Naive thymus-derived CD8-positive, alpha-beta T cell (primary cell): ENCODE results near the gene SPRY2. TPM values are rescaled to one million over a fixed set of nuclear protein-coding genes. Genes with fewer than 3 reads are reported as not detected.

Experiments used
- ATAC-seq, 2 donors: fragments of 150-1000 bp; cut with Tn5 transposase in 1 of 2; sonication (Bioruptor Pico), chemical (Tn5 transposase) in 1 of 2; 1 replicate in 1 of 2; 2 replicates in 1 of 2; pipeline ENCODE4 v1.10.0; 2021; ENCODE audit warnings: mild to moderate bottlenecking in 2 of 2, moderate library complexity in 2 of 2
- POLR2A ChIA-PET: fragments of 350-600 bp; sonication (Branson Sonifier 250); formaldehyde crosslinking; loops from one replicate; lab custom pipeline; 2021; ENCODE audit warnings: antibody characterized with exemption; lab: Charles Lee
- DNase-seq, 10 donors: peaks; one replicate each; pipeline versions ENCODE4 v3.0.0 to v3.0.0-alpha.2; 2020 to 2022
- H3K27ac Mint-ChIP-seq, 10 donors: one replicate each; pipeline ENCODE4 v1.8.0; 2020 to 2022; ENCODE audit warnings: mild to moderate bottlenecking in 10 of 10, mixed read lengths in 10 of 10, moderate library complexity in 4 of 10, inconsistent platforms in 1 of 10
- H3K27me3 Mint-ChIP-seq, 5 donors: one replicate each; pipeline ENCODE4 v1.8.0; 2021 to 2022; ENCODE audit warnings: mixed read lengths in 5 of 5
- H3K36me3 Mint-ChIP-seq, 3 donors: one replicate each; pipeline ENCODE4 v1.8.0; 2020 to 2022; ENCODE audit warnings: mixed read lengths in 3 of 3, mild to moderate bottlenecking in 2 of 3, inconsistent platforms in 1 of 3
- H3K4me1 Mint-ChIP-seq, 4 donors: one replicate each; pipeline ENCODE4 v1.8.0; 2021 to 2022; ENCODE audit warnings: mixed read lengths in 4 of 4
- H3K4me3 Mint-ChIP-seq, 10 donors: one replicate each; pipeline ENCODE4 v1.8.0; 2020 to 2022; ENCODE audit warnings: mild to moderate bottlenecking in 10 of 10, mixed read lengths in 10 of 10, moderate library complexity in 6 of 10, inconsistent platforms in 1 of 10
- H3K9me3 Mint-ChIP-seq, 9 donors: one replicate each; pipeline ENCODE4 v1.8.0; 2020 to 2022; ENCODE audit warnings: mixed read lengths in 9 of 9, mild to moderate bottlenecking in 3 of 9, inconsistent platforms in 1 of 9, moderate library complexity in 1 of 9
- polyA plus RNA-seq, 3 donors: library from polyadenylated mRNA; unstranded; fragments of 300-500 nt; fragmentation: Illumina TruSeq; gene quantifications; one replicate each; pipeline ENCODE4 v1.2.3, GENCODE V29; 2021
- total RNA-seq, 8 experiments: library from RNA in 2 of 8; stranded (reverse) in 2 of 8; gene quantifications; one replicate each; pipeline ENCODE4 v1.2.3 and lab custom pipeline; 2021 to 2026

SPRY2 gene
- total and polyA plus RNA-seq, 5 experiments from 2014 or later = 0.41 to 0.72 (median 0.52) TPM; not detected in 1

DNA sequence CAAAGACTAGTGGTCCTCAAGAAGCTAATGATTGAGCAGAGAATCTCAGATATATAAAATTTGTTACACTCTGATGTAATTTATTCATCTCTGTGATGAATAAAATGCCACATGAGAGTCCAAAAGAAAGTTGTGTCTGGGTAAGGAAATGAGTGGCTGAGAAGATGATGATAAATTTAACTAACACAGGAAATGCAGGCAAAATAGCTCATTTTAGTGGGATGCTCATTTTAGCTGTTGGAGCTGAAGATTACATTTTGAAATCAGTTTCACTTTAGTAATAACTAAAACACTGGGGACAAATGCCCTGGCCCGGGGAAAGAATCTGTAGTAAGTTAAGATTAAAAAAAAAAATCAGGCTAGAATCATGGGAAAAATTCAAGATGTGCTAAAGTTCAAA, 35.2 kb downstream of the SPRY2 start:
- peaks cover 0 to 4% (median 0%) of the 10 kb centered on the region in 5 donors for H3K27me3 Mint-ChIP-seq
- POLR2A ChIA-PET = no interaction called here
- H3K27ac Mint-ChIP-seq = no peak overlapping the region
- peaks cover 0 to 3% (median 0%) of the 10 kb centered on the region in 9 donors for H3K9me3 Mint-ChIP-seq
- H3K36me3 Mint-ChIP-seq = no peaks in the 10 kb centered on the region
- DNase-seq (no peak), ATAC-seq (no peak)
- no peak overlapping the region for H3K4me3 Mint-ChIP-seq
- H3K4me1 Mint-ChIP-seq = no peaks in the 10 kb centered on the region

DNA sequence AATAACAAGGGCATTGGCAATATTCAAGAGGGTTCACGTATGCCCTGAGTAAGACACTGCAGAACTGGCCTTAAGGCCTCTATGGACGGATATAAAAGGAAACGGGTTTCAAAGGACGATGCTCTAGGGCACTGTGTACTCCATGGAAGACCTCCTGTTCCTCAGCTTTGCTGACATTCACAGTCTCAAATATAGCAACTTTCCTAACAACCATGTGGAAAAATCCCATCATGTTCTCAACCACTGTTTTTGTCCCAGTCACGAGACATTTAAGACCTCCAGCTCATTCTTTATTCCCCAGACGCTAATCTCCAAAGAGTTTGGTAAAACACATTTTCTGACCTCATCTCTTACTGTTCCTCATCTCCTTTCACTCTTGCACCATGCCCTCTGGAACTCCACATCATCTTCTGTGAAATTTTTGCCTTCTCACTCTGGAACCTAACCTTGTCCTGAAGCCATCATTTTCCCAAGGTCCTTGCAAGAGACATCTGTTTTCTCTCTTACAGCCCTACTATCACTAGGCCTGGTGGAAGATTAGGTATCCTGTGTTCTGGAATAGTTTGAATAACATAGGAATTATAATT, 37.6 kb downstream of the SPRY2 start:
- no peak overlapping the region for H3K4me3 Mint-ChIP-seq
- ATAC-seq (no peak), DNase-seq (no peak)
- no peaks in the 10 kb centered on the region for H3K4me1 Mint-ChIP-seq
- H3K27me3 Mint-ChIP-seq = peaks cover 0 to 4% (median 0%) of the 10 kb centered on the region in 5 donors
- no peaks in the 10 kb centered on the region for H3K36me3 Mint-ChIP-seq
- POLR2A ChIA-PET = no interaction called here
- H3K9me3 Mint-ChIP-seq = peaks cover 0 to 3% (median 0%) of the 10 kb centered on the region in 9 donors
- H3K27ac Mint-ChIP-seq = no peak overlapping the region

DNA sequence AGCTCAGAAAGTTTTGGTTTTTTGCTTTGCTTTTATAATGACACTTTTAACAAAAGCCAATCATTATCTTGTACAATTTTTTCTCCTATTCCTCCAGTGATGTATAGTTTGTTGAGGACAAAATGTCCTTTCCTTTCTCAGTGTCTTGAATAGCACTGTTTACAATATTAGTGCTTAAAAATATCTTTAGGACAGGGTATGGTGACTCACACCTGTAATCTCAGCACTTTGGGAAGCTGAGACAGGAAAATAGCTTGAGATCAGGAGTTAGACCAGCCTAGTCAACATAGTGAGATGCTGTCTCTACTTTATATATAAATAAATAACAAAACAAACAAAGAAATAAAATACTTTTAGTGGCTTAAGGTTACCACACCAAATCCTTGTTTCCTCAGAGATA, 41.9 kb downstream of the SPRY2 start:
- Mint-ChIP-seq H3K4me1 (no peaks in the 10 kb centered on the region), H3K4me3 (no peak overlapping the region), H3K36me3 (no peaks in the 10 kb centered on the region), H3K9me3 (peaks cover 0 to 3% (median 0%) of the 10 kb centered on the region in 9 donors), H3K27me3 (peaks cover 0 to 4% (median 0%) of the 10 kb centered on the region in 5 donors), H3K27ac (no peak overlapping the region)
- no peak for DNase-seq
- ATAC-seq = no peak
- POLR2A ChIA-PET = no interaction called here

DNA sequence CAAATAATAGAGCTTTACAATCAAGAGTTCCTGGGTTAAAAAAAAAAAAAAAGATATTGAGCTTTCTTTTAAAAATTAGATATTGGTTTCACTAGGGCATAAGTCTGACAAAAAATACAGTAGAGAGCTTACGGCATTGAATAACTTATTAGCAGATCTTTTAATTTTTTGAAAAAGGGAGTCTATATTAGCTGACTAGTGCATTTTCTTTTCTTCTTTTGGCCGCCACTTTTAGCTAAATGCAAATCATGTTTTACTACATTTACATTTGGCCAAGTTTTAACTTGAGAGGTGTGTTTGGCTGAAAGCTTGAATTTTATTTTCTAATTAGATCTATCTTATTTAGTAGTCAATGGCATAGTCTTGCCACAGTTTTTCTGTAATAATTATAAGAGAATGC, 43.4 kb downstream of the SPRY2 start:
- POLR2A ChIA-PET = no interaction called here

DNA sequence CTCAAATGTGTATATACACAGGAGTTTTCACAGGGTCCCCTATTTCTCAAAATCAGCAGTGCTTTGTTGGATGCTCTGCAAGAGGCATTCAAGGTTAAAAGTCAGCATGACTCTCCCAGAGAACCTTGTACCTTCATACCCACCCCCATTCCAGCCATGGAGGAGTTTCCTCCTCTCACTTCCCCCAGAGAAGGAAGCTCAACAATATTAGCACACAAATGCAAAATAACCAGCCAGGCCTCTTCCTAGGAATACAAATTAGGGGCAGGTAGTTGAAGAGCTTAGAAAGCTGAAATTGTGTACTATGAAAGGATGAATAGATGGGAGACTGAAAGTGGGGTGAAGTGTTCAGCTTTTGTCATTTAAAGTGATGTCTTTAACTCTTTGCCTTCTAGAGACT, 43.8 kb downstream of the SPRY2 start:
- H3K4me1 Mint-ChIP-seq = no peaks in the 10 kb centered on the region
- H3K27ac Mint-ChIP-seq = no peak overlapping the region
- no peaks in the 10 kb centered on the region for H3K27me3 Mint-ChIP-seq
- no peak overlapping the region for H3K4me3 Mint-ChIP-seq
- H3K9me3 Mint-ChIP-seq = peaks cover 0 to 1% (median 0%) of the 10 kb centered on the region in 9 donors
- H3K36me3 Mint-ChIP-seq = no peaks in the 10 kb centered on the region
- ATAC-seq = no peak
- POLR2A ChIA-PET = no interaction called here
- no peak for DNase-seq

More for the DNA sequence above, 43.4 kb downstream of the SPRY2 start:
- Mint-ChIP-seq H3K27ac (no peak overlapping the region), H3K27me3 (no peaks in the 10 kb centered on the region), H3K4me3 (no peak overlapping the region), H3K36me3 (no peaks in the 10 kb centered on the region), H3K4me1 (no peaks in the 10 kb centered on the region), H3K9me3 (peaks cover 0 to 1% (median 0%) of the 10 kb centered on the region in 9 donors)
- ATAC-seq = no peak
- no peak for DNase-seq

DNA sequence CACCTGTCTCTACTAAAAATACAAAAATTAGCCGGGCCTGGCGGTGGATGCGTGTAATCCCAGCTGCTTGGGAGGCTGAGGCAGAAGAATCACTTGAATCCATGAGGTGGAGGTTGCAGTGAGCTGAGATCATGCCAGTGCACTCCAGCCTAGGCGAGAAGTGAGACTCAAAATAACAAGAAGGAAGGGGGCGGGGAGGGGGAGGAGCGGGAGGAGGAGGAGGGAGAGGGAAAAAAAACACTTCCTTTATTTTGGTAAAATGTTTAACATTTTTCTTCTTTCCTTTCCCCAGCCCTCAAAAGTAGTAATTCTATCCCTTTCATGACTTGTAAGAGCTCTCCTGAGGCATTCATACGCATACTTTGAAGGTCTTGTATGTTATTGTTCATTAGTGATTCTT, 44.3 kb downstream of the SPRY2 start:
- ATAC-seq (no peak), DNase-seq (no peak)
- Mint-ChIP-seq H3K9me3 (peaks cover 0 to 1% (median 0%) of the 10 kb centered on the region in 9 donors), H3K4me1 (no peaks in the 10 kb centered on the region), H3K36me3 (no peaks in the 10 kb centered on the region), H3K27ac (no peak overlapping the region), H3K27me3 (no peaks in the 10 kb centered on the region), H3K4me3 (no peak overlapping the region)
- POLR2A ChIA-PET = no interaction called here

DNA sequence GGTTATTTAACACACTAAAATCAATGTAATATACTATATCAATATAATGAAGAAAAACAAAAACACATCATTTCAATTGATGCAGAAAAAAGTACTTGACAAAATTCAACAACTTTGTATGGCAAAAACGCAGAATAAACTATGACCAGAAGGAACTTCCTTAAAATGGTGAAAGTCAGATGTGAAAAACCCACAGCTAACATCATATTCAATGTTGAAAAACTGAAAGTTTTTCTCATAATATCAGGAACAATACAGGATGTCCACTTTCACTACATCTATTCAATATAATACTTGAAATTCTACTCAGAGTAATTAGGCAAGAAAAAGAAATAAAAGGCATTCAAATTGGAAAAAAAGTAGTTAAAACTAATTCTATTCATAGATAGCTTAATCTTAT, 50.3 kb downstream of the SPRY2 start:
- Mint-ChIP-seq H3K9me3 (peaks cover 0 to 5% (median 1%) of the 10 kb centered on the region in 9 donors), H3K36me3 (no peaks in the 10 kb centered on the region), H3K27me3 (no peaks in the 10 kb centered on the region), H3K27ac (no peak overlapping the region), H3K4me3 (no peak overlapping the region), H3K4me1 (no peaks in the 10 kb centered on the region)
- ATAC-seq = no peak
- DNase-seq = no peak
- POLR2A ChIA-PET = no interaction called here
